HepG2 (cell line): ENCODE results near the gene POLD3. TPM values are rescaled to one million over a fixed set of nuclear protein-coding genes. Genes with fewer than 3 reads are reported as not detected.
"Not testable (repeated sequence)": the region's sequence is repeated elsewhere in the genome, so short reads cannot be mapped to it uniquely, and the experiment has no call there.

Source experiments
- ATAC-seq: fragments of 200-7000 bp; cut with Tn5 transposase; 3 replicates; pipeline ENCODE4 v1.9.1; 2020; ENCODE audit warnings: mild to moderate bottlenecking, moderate library complexity
- BruUV-seq: library from RNA; stranded (reverse); fragments of 400-500 nt; replicated peaks from 2 replicates; lab custom pipeline; 2021; lab: Mats Ljungman, UMichigan
- CTCF ChIA-PET: fragments of 300-600 bp; formaldehyde crosslinking; extraction: SDS; loops from one replicate; lab custom pipeline; 2021; ENCODE audit warnings: low total read pairs, inconsistent platforms, low intra/inter-chr PET ratio; lab: Yijun Ruan, JAX
- POLR2A ChIA-PET: fragments of 350-600 bp; sonication (Branson Sonifier 250); formaldehyde crosslinking; loops from one replicate; lab custom pipeline; 2020; ENCODE audit warnings: antibody characterized with exemption, inconsistent platforms; lab: Yijun Ruan, JAX
- DNase-seq: peaks from one replicate; pipeline ENCODE4 v3.0.0-alpha.2; 2015; ENCODE audit warnings: low spot score
- FAIRE-seq: peaks from 3 replicates; lab custom pipeline; 2011; peaks lifted over from hg19 to GRCh38; lab: Jason Lieb, UNC
- H2AFZ ChIP-seq: one replicate; pipeline ENCODE4 v1.6.1; 2011; ENCODE audit warnings: low read length, inconsistent platforms
- H3K27ac ChIP-seq: fragments of 300-600 bp; 3 replicates; pipeline ENCODE4 v1.8.0; 2011; ENCODE audit warnings: mixed run types, mild to moderate bottlenecking, mixed read lengths, low read length, inconsistent platforms; ENCODE audit not compliant: insufficient read depth; ENCODE audit errors: extremely low read length
- H3K27me3 ChIP-seq, 2 experiments: fragments of 200-600 bp in 1 of 2; 2 replicates in 1 of 2; 3 replicates in 1 of 2; pipeline versions ENCODE4 v1.6.0 to v1.8.0; 2011; ENCODE audit warnings: low read length in 2 of 2, mild to moderate bottlenecking in 2 of 2, moderate library complexity in 2 of 2, inconsistent platforms in 1 of 2; ENCODE audit not compliant: insufficient read depth in 2 of 2, control insufficient read depth in 1 of 2
- H3K36me3 ChIP-seq, 2 experiments: fragments of 200-600 bp in 1 of 2; replicated peaks in 1 of 2; 2 replicates in 1 of 2; 3 replicates in 1 of 2; pipeline versions ENCODE4 v1.5.1 to v1.8.0; 2011; ENCODE audit warnings: low read length in 2 of 2, inconsistent platforms in 1 of 2; ENCODE audit not compliant: insufficient read depth in 2 of 2, control insufficient read depth in 1 of 2
- H3K4me1 ChIP-seq: 2 replicates; pipeline ENCODE4 v1.5.1; 2012; ENCODE audit warnings: low read length, inconsistent platforms; ENCODE audit not compliant: insufficient read depth
- H3K4me2 ChIP-seq: 2 replicates; pipeline ENCODE4 v1.6.0; 2011; ENCODE audit warnings: low read depth, low read length, inconsistent platforms
- H3K4me3 ChIP-seq, 3 experiments: fragments of 200-600 bp in 1 of 3; sonication (generic), shearing (Covaris generic) in 1 of 3; replicated peaks in 1 of 3; 2 replicates each; pipeline ENCODE4 v1.5.1; 2011 to 2016; ENCODE audit warnings: low read length in 3 of 3, inconsistent platforms in 2 of 3, low read depth in 2 of 3, mild to moderate bottlenecking in 2 of 3, control low read depth in 1 of 3, mixed read lengths in 1 of 3; ENCODE audit not compliant: insufficient read depth in 1 of 3
- H3K79me2 ChIP-seq: one replicate; pipeline ENCODE4 v1.6.1; 2011; ENCODE audit warnings: low read length, inconsistent platforms; ENCODE audit not compliant: insufficient read depth
- H3K9ac ChIP-seq: 2 replicates; pipeline ENCODE4 v1.6.0; 2011; ENCODE audit warnings: mild to moderate bottlenecking, low read depth, low read length, inconsistent platforms; ENCODE audit not compliant: insufficient read depth
- H3K9me3 ChIP-seq: 2 replicates; pipeline ENCODE4 v1.5.1; 2012; ENCODE audit warnings: mild to moderate bottlenecking, low read length
- H4K20me1 ChIP-seq: 2 replicates; pipeline ENCODE4 v1.6.0; 2011; ENCODE audit warnings: inconsistent platforms, mild to moderate bottlenecking, low read length, moderate library complexity; ENCODE audit not compliant: insufficient read depth
- ASH2L ChIP-seq: fragments of 300-600, 200-600 bp; sonication (generic); IDR thresholded peaks from 2 replicates; pipeline ENCODE4 v1.7.0; 2017; ENCODE audit warnings: low read depth, mild to moderate bottlenecking, moderate library complexity, mixed read lengths, low read length; ENCODE audit not compliant: insufficient read length
- CEBPG ChIP-seq: IDR thresholded peaks from 2 replicates; pipeline ENCODE4 v1.6.1; 2016
- DMAP1 ChIP-seq: IDR thresholded peaks from 2 replicates; pipeline ENCODE4 v1.6.1; 2016
- GATA4 ChIP-seq: sonication (generic); IDR thresholded peaks from 2 replicates; pipeline ENCODE4 v1.6.1; 2016; ENCODE audit warnings: antibody characterized with exemption, low read depth, borderline replicate concordance
- HNF4A ChIP-seq: sonication (generic); formaldehyde crosslinking; IDR thresholded peaks from 2 replicates; pipeline ENCODE4 v1.4.0; 2020; ENCODE audit warnings: missing genetic modification reagents
- HNRNPL ChIP-seq: fragments of 200-400 bp; formaldehyde crosslinking; IDR thresholded peaks from 2 replicates; pipeline ENCODE4 v1.6.1; 2017; ENCODE audit warnings: mild to moderate bottlenecking, low read depth, low read length
- KLF13 ChIP-seq: sonication (generic); formaldehyde crosslinking; IDR thresholded peaks from 2 replicates; pipeline ENCODE4 v1.4.0; 2020; ENCODE audit warnings: mild to moderate bottlenecking, missing genetic modification reagents
- KLF16 ChIP-seq, 2 experiments: sonication (generic) in 1 of 2; formaldehyde crosslinking in 1 of 2; IDR thresholded peaks; 2 replicates each; pipeline versions ENCODE4 v1.6.1 to v1.8.0; 2016 to 2023; ENCODE audit warnings: missing genetic modification reagents in 2 of 2, missing compliant biosample characterization in 1 of 2
- NBN ChIP-seq: fragments of 450-650 bp; conservative IDR thresholded peaks from 2 replicates; pipeline ENCODE4 v1.6.1; 2017
- POLR2G ChIP-seq: fragments of 200-400 bp; formaldehyde crosslinking; IDR thresholded peaks from 2 replicates; pipeline ENCODE4 v1.6.1; 2018; ENCODE audit warnings: mild to moderate bottlenecking, low read depth, low read length, moderate library complexity
- THAP11 ChIP-seq: IDR thresholded peaks from 2 replicates; pipeline ENCODE4 v1.6.1; 2016; ENCODE audit warnings: missing biosample characterization, missing genetic modification reagents
- ZNF432 ChIP-seq: sonication (generic); formaldehyde crosslinking; IDR thresholded peaks from 2 replicates; pipeline ENCODE4 v1.5.0; 2020; ENCODE audit warnings: missing genetic modification reagents, mild to moderate bottlenecking, borderline replicate concordance
- ZNF501 ChIP-seq: sonication (generic); formaldehyde crosslinking; IDR thresholded peaks from 2 replicates; pipeline ENCODE4 v1.5.1; 2020; ENCODE audit warnings: mild to moderate bottlenecking, moderate library complexity, missing genetic modification reagents
- ZNF777 ChIP-seq: sonication (generic); formaldehyde crosslinking; IDR thresholded peaks from 2 replicates; pipeline ENCODE4 v1.4.0; 2020; ENCODE audit warnings: missing genetic modification reagents
- whole genome bisulfite sequencing: methylation state at CpG from one replicate; pipeline ENCODE4 v1.1.6; 2017; ENCODE audit warnings: low lambda C conversion rate; 5-methylcytosine and 5-hydroxymethylcytosine counted together
- in situ Hi-C: cut with HindIII; loops from 2 replicates; pipeline ENCODE4 v1.10.0; 2017; ENCODE audit warnings: low pct_unique_long_range_greater_than_20kb; ENCODE audit not compliant: extremely low pct_ligation_motif_present
- intact Hi-C: fragments of 100-400 bp; cut with micrococcal nuclease; formaldehyde crosslinking; loops from one replicate; pipeline ENCODE4 v1.10.0; 2022; ENCODE audit not compliant: unreplicated experiment
- polyA plus RNA-seq, 8 experiments: library from polyadenylated mRNA; depleted of rRNA in 3 of 8; stranded (reverse) in 7 of 8; unstranded in 1 of 8; fragments of >200 nt; fragmentation: Illumina TruSeq in 4 of 8; extraction: Trizol in 4 of 8; gene quantifications; 2 replicates each; pipeline versions ENCODE4 v1.2.1 to v1.2.3, GENCODE V29; 2011 to 2016; ENCODE audit warnings: low read depth in 4 of 8, missing spikeins in 1 of 8, mixed read lengths in 1 of 8; ENCODE audit not compliant: insufficient read depth in 1 of 8
- total RNA-seq, 5 experiments: library from RNA; depleted of rRNA; stranded (reverse); fragments of >200 nt; fragmentation: Illumina TruSeq; extraction: Trizol; gene quantifications; 2 replicates each; pipeline ENCODE4 v1.2.3, GENCODE V29; 2016; ENCODE audit warnings: low read depth in 1 of 5
- TF ChIP-seq, protein P1 (sequence below): sonication (generic); formaldehyde crosslinking; IDR thresholded peaks from 2 replicates; pipeline ENCODE4 v1.8.0; 2022; ENCODE audit warnings: missing genetic modification reagents, mild to moderate bottlenecking, borderline replicate concordance
- TF ChIP-seq, protein P2 (sequence below): sonication (generic); formaldehyde crosslinking; IDR thresholded peaks from 2 replicates; pipeline ENCODE4 v1.4.0; 2020; ENCODE audit warnings: missing genetic modification reagents

The POLD3 gene
- total and polyA plus RNA-seq, 2 of the 13 experiments (the other 11 are each of a cell fraction or from before 2014, with no cell fraction given) = 6.3 to 18.9 TPM

DNA sequence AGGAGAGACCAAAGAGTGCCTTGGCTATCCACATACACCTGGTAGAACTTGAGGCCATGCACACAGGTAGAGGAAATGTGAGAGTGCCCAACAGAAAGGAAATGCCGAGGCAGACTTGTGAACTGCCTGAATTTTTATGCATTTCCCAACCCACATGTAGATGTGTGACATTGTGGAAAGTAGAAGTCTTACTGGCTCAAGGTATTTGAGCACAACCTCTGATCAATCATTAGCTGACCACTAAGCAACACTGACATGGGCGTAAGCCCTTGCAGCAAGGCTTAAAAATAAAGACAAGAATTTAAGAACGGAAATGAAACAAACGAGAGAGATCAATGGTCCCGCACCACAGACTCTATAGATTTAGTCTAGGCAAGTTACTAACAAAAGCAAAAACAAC is 62.6 kb downstream of the POLD3 start (continued):
- no peak for TF ChIP-seq NBN
- TF ChIP-seq, all 625 proteins: peak for 0

DNA sequence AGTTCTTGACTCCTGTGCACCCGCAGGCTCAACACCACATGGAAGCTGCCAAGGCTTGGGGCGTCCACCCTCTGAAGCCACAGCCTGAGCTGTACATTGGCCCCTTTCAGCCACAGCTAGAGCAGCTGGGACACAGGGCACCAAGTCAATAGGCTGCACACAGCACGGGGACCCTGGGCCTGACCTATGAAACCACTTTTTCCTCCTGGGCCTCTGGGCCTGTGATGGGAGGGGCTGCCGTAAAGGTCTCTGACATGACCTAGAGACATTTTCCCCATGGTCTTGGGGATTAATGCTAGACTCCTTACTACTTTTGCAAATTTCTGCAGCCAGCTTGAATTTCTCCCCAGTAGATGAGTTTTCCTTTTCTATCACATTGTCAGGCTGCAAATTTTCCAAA is 66.7 kb downstream of the POLD3 start:
- H3K9me3 ChIP-seq, H3K79me2 ChIP-seq, H2AFZ ChIP-seq, BruUV-seq, CTCF ChIA-PET, H3K4me3 ChIP-seq, H3K4me2 ChIP-seq, POLR2A ChIA-PET, H3K9ac ChIP-seq, H4K20me1 ChIP-seq, H3K27ac ChIP-seq, FAIRE-seq, ATAC-seq, intact Hi-C loops, in situ Hi-C loops, DNase-seq, H3K27me3 ChIP-seq, H3K36me3 ChIP-seq: not testable (repeated sequence)
- peaks cover 22% of the 10 kb centered on the region for H3K4me1 ChIP-seq
- 83% methylated on average over 1 of the region's 4 CpGs for WGBS

DNA sequence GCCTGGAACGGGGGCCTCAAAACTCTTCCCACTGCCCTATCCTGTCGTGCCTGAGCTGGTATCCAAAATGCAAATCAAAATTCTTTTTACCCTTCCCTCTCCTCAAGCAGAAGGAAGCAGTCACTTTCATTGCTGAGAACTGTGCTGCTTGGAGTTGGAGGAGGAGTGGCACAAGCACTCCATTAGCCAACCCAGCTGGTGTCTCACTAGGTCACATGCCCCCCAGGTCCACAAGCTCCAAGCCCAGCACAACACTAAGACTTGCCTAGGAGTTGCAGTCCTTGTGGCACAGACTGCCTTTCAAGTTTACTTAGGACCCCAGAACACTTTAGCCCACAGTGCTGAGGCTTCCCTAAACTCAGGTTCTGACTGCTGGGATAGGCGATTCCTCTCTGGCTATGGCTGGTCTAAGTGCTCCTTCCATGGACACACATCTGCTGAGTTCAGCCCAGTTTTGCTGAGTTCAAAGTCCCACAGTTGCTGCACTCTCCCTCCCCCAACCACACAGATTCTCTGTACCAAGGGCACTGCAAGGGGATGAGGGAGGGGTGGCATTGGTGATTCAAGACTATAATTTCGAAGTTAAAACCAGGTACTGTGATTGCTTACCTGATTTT is 70.2 kb downstream of the POLD3 start:
- ChIA-PET CTCF (no interaction called here), POLR2A (no interaction called here)
- Histone ChIP-seq H3K27me3 (no peaks in the 10 kb centered on the region; a peak in 1 of 5 replicates), H3K4me1 (peaks cover 23% of the 10 kb centered on the region), H3K36me3 (no peaks in the 10 kb centered on the region), H2AFZ (peak overlapping the region; percentile 79), H3K4me2 (peak overlapping the region; percentile 58), H3K9me3 (no peaks in the 10 kb centered on the region), H3K4me3 (no peak overlapping the region), H3K9ac (peak overlapping the region; percentile 12; the same call in 1 of the 2 replicates), H3K79me2 (no peaks in the 10 kb centered on the region), H3K27ac (peak overlapping the region; percentile 30), H4K20me1 (no peaks in the 10 kb centered on the region)
- FAIRE-seq = peak; percentile 81
- intact Hi-C loops = no loop called here
- 69% methylated on average over 4 of the region's 4 CpGs for WGBS
- peak; percentile 91 for ATAC-seq
- BruUV-seq = no TSS peak
- in situ Hi-C loops = no loop called here
- peak; percentile 49 for DNase-seq
- no peak for TF ChIP-seq POLR2G
- TF ChIP-seq ZNF501 (CRISPR knock-in tag) = no peak
- peak; percentile 39 for TF ChIP-seq ASH2L
- no peak for TF ChIP-seq HNRNPL
- TF ChIP-seq, protein P1, sequence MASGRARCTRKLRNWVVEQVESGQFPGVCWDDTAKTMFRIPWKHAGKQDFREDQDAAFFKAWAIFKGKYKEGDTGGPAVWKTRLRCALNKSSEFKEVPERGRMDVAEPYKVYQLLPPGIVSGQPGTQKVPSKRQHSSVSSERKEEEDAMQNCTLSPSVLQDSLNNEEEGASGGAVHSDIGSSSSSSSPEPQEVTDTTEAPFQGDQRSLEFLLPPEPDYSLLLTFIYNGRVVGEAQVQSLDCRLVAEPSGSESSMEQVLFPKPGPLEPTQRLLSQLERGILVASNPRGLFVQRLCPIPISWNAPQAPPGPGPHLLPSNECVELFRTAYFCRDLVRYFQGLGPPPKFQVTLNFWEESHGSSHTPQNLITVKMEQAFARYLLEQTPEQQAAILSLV = no peak
- TF ChIP-seq CEBPG = no peak
- no peak for TF ChIP-seq KLF13 (CRISPR knock-in tag)
- TF ChIP-seq HNF4A (CRISPR knock-in tag) = peak; percentile 93
- no peak for TF ChIP-seq KLF16 (CRISPR knock-in tag; IDR thresholded peaks at IDR 0.05)
- TF ChIP-seq ZNF777 (CRISPR knock-in tag) = no peak
- peak; percentile 46; the same call in 1 of the 2 replicates for TF ChIP-seq DMAP1 (CRISPR knock-in tag)
- TF ChIP-seq, protein P2, sequence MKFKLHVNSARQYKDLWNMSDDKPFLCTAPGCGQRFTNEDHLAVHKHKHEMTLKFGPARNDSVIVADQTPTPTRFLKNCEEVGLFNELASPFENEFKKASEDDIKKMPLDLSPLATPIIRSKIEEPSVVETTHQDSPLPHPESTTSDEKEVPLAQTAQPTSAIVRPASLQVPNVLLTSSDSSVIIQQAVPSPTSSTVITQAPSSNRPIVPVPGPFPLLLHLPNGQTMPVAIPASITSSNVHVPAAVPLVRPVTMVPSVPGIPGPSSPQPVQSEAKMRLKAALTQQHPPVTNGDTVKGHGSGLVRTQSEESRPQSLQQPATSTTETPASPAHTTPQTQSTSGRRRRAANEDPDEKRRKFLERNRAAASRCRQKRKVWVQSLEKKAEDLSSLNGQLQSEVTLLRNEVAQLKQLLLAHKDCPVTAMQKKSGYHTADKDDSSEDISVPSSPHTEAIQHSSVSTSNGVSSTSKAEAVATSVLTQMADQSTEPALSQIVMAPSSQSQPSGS (CRISPR knock-in tag) = no peak
- no peak for TF ChIP-seq GATA4
- TF ChIP-seq THAP11 = peak; percentile 34; the same call in 1 of the 2 replicates
- no peak for TF ChIP-seq ZNF432 (CRISPR knock-in tag)
